DOHH2 (cell line): Measurements from ENCODE around the gene DLG5.

Source experiments
- H3F3A ChIP-seq: fragments of 200-600 bp; sonication (generic), shearing (Covaris generic); 2 replicates; pipeline ENCODE4 v1.6.0; 2016; ENCODE audit warnings: antibody characterized with exemption, mild to moderate bottlenecking; ENCODE audit not compliant: control insufficient read depth, insufficient read depth
- H3K27ac ChIP-seq: fragments of 200-600 bp; sonication (generic); 2 replicates; pipeline ENCODE4 v1.5.1; 2014; ENCODE audit warnings: low read depth, mild to moderate bottlenecking, low read length, moderate library complexity
- H3K27me3 ChIP-seq: fragments of 200-600 bp; sonication (generic); 2 replicates; pipeline ENCODE4 v1.6.1; 2014; ENCODE audit warnings: mild to moderate bottlenecking, low read length, mixed read lengths; ENCODE audit not compliant: control insufficient read depth
- H3K36me3 ChIP-seq: fragments of 200-600 bp; sonication (generic); 2 replicates; pipeline ENCODE4 v1.6.1; 2014; ENCODE audit warnings: mild to moderate bottlenecking, low read length, moderate library complexity, mixed read lengths; ENCODE audit not compliant: control insufficient read depth
- H3K4me1 ChIP-seq: fragments of 200-600 bp; sonication (generic); 2 replicates; pipeline ENCODE4 v1.6.1; 2014; ENCODE audit warnings: mild to moderate bottlenecking, low read length, mixed read lengths; ENCODE audit not compliant: control insufficient read depth
- H3K4me2 ChIP-seq: fragments of 200-600 bp; sonication (generic); 2 replicates; pipeline ENCODE4 v1.6.0; 2014; ENCODE audit warnings: mild to moderate bottlenecking, low read length, moderate library complexity
- H3K4me3 ChIP-seq: fragments of 200-600 bp; sonication (generic); 2 replicates; pipeline ENCODE4 v1.5.1; 2014; ENCODE audit warnings: mild to moderate bottlenecking, low read length, mixed read lengths
- H3K79me2 ChIP-seq: fragments of 200-600 bp; sonication (generic); 2 replicates; pipeline ENCODE4 v1.6.1; 2014; ENCODE audit warnings: mild to moderate bottlenecking, low read length, mixed read lengths; ENCODE audit not compliant: control insufficient read depth
- H3K9me2 ChIP-seq: fragments of 200-600 bp; sonication (generic); replicated peaks from 2 replicates; pipeline ENCODE4 v1.6.1; 2014; ENCODE audit warnings: mild to moderate bottlenecking, low read length, mixed read lengths; ENCODE audit not compliant: control insufficient read depth
- H3K9me3 ChIP-seq: fragments of 200-600 bp; sonication (generic); 2 replicates; pipeline ENCODE4 v1.6.1; 2014; ENCODE audit warnings: antibody characterized with exemption, low read length, mixed read lengths; ENCODE audit not compliant: control insufficient read depth, insufficient read depth
- H4K20me1 ChIP-seq: fragments of 200-600 bp; sonication (generic); 2 replicates; pipeline ENCODE4 v1.6.0; 2014; ENCODE audit warnings: low read depth, mild to moderate bottlenecking, antibody characterized with exemption, low read length, moderate library complexity; ENCODE audit not compliant: control insufficient read depth, insufficient read depth
- EZH2phosphoT487 ChIP-seq: fragments of 200-600 bp; sonication (generic); IDR thresholded peaks from 2 replicates; pipeline ENCODE4 v1.6.1; 2017; ENCODE audit warnings: borderline replicate concordance, mild to moderate bottlenecking, antibody characterized with exemption, low read length, moderate library complexity, mixed read lengths
- TF ChIP-seq, protein P1 (sequence below): fragments of 200-600 bp; sonication (generic); IDR thresholded peaks from one replicate; pipeline ENCODE4 v1.5.1; 2014; ENCODE audit warnings: antibody characterized with exemption, mild to moderate bottlenecking, low read depth, low read length; ENCODE audit not compliant: poor library complexity, severe bottlenecking

Gene DLG5

DNA sequence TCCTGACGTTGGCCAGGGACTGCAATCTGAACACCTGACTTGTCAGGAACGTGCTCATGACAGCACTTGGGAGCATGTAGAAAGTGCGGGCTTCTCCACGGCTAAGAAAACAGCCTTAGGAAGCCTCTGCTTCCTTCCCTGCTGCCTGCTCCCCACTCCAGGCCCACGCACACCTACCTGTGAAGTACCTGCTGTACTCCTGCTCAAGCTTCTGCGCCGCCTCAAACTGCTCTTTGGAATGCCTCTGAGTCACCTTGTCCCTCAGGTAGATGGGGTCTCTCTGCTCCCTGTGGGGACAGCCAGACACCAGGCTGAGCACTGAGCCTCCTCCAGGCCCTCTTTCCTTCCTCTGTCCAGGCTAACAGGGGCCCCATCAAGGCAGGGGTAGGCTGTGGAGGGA lies 132.7 kb downstream of the DLG5 start:
- H3K27ac ChIP-seq: no peak overlapping the region
- no peaks in the 10 kb centered on the region for H3F3A ChIP-seq
- no peaks in the 10 kb centered on the region for H4K20me1 ChIP-seq
- H3K27me3 ChIP-seq: no peaks in the 10 kb centered on the region
- H3K79me2 ChIP-seq: no peaks in the 10 kb centered on the region
- TF ChIP-seq, protein P1, sequence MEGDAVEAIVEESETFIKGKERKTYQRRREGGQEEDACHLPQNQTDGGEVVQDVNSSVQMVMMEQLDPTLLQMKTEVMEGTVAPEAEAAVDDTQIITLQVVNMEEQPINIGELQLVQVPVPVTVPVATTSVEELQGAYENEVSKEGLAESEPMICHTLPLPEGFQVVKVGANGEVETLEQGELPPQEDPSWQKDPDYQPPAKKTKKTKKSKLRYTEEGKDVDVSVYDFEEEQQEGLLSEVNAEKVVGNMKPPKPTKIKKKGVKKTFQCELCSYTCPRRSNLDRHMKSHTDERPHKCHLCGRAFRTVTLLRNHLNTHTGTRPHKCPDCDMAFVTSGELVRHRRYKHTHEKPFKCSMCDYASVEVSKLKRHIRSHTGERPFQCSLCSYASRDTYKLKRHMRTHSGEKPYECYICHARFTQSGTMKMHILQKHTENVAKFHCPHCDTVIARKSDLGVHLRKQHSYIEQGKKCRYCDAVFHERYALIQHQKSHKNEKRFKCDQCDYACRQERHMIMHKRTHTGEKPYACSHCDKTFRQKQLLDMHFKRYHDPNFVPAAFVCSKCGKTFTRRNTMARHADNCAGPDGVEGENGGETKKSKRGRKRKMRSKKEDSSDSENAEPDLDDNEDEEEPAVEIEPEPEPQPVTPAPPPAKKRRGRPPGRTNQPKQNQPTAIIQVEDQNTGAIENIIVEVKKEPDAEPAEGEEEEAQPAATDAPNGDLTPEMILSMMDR: no peak
- TF ChIP-seq EZH2phosphoT487: no peak
- H3K9me2 ChIP-seq: no peaks in the 10 kb centered on the region
- H3K4me2 ChIP-seq: no peak overlapping the region
- H3K4me3 ChIP-seq: no peak overlapping the region
- H3K9me3 ChIP-seq: no peaks in the 10 kb centered on the region
- H3K4me1 ChIP-seq: no peaks in the 10 kb centered on the region
- no peaks in the 10 kb centered on the region for H3K36me3 ChIP-seq

DNA sequence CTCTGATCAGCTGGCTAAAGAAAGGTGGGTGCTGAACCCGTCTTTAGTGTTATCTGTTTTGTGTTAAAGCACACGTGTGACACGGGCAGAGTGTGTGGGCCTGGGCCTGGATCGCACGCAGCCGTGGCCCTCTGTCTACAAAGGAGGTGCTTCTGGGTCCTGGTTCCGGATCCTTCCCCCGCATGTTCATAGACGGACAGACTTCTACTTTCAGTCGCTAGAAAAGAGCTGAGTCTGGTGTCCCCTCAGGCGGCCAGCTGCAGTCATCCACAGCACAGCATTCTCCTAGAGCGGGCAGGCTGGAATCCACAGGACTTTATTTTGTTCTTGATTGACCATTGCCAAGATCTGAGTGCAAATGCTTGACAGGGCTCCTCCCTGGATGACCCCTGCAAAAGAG lies 134.4 kb downstream of the DLG5 start:
- H3K9me3 ChIP-seq: no peaks in the 10 kb centered on the region
- no peaks in the 10 kb centered on the region for H3K79me2 ChIP-seq
- no peak overlapping the region for H3K4me3 ChIP-seq
- H4K20me1 ChIP-seq: no peaks in the 10 kb centered on the region
- H3K36me3 ChIP-seq: no peaks in the 10 kb centered on the region
- no peak overlapping the region for H3K27ac ChIP-seq
- no peak overlapping the region for H3K4me2 ChIP-seq
- no peaks in the 10 kb centered on the region for H3K4me1 ChIP-seq
- no peaks in the 10 kb centered on the region for H3K9me2 ChIP-seq
- H3F3A ChIP-seq: no peaks in the 10 kb centered on the region
- no peak for TF ChIP-seq EZH2phosphoT487
- TF ChIP-seq, protein P1: no peak
- H3K27me3 ChIP-seq: no peaks in the 10 kb centered on the region

DNA sequence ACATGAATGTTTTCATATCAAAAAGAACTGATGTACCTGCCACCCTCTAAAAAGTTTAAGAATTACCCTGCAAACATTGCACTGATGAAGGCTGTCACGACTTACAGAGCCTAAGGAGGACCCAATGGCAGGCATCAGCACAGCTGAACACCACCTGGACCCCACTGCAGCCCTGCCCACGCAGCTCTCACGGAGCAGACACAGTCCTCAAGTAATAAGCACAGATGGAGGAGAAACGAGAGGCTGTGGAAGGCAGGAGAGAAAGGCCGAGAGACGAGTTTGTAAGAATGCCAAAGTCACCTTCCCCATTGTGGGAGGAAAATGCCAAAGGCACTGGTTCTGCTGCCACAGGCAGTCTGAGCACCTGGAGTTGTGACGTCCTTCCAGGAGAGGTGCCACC lies 135.0 kb downstream of the DLG5 start:
- no peak overlapping the region for H3K27ac ChIP-seq
- no peaks in the 10 kb centered on the region for H3F3A ChIP-seq
- no peaks in the 10 kb centered on the region for H3K4me1 ChIP-seq
- TF ChIP-seq EZH2phosphoT487: no peak
- TF ChIP-seq, protein P1: no peak
- H4K20me1 ChIP-seq: no peaks in the 10 kb centered on the region
- no peaks in the 10 kb centered on the region for H3K9me3 ChIP-seq
- H3K9me2 ChIP-seq: no peaks in the 10 kb centered on the region
- no peaks in the 10 kb centered on the region for H3K27me3 ChIP-seq
- no peaks in the 10 kb centered on the region for H3K36me3 ChIP-seq
- H3K79me2 ChIP-seq: no peaks in the 10 kb centered on the region
- no peak overlapping the region for H3K4me2 ChIP-seq
- no peak overlapping the region for H3K4me3 ChIP-seq

DNA sequence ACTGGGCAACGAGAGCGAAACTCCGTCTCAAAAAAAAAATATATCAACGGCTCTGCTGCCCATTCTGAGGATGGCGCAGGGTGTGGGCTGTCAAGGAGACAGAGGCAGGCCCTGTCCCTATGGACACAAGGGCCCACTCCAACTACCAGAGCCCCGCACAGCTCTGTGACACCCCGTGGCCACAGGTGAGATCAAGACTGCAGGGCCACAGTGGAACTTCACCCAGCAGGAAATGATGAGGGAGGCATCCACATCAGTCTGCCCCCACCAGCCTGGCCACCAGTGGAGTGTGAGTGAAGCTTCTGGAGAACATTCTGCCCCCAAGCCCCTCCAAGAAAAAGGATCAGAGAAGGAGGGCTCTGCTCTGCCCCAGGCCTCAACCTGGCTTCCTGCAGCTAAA lies 136.7 kb downstream of the DLG5 start:
- H3K9me3 ChIP-seq: no peaks in the 10 kb centered on the region
- H3K27me3 ChIP-seq: no peaks in the 10 kb centered on the region
- no peaks in the 10 kb centered on the region for H3K36me3 ChIP-seq
- H4K20me1 ChIP-seq: no peaks in the 10 kb centered on the region
- H3K27ac ChIP-seq: no peak overlapping the region
- H3K4me3 ChIP-seq: no peak overlapping the region
- H3K4me1 ChIP-seq: no peaks in the 10 kb centered on the region
- H3F3A ChIP-seq: no peaks in the 10 kb centered on the region
- H3K4me2 ChIP-seq: no peak overlapping the region
- H3K79me2 ChIP-seq: no peaks in the 10 kb centered on the region
- H3K9me2 ChIP-seq: no peaks in the 10 kb centered on the region
- TF ChIP-seq, protein P1: no peak
